Suprapubic skin (tissue), 4 donors: ENCODE results near the gene DTX3L. TPM values are rescaled to one million over a fixed set of nuclear protein-coding genes. Genes with fewer than 3 reads are reported as not detected.

Source experiments
- DNase-seq, 2 donors: peaks; one replicate each; pipeline ENCODE4 v3.0.0-alpha.2; 2019; ENCODE audit warnings: low spot score in 2 of 2
- H3K27ac ChIP-seq: fragments of 200-600 bp; sonication (generic); one replicate; pipeline ENCODE4 v1.5.1; 2019
- H3K27me3 ChIP-seq: fragments of 200-600 bp; sonication (generic); one replicate; pipeline ENCODE4 v1.5.1; 2019
- H3K36me3 ChIP-seq: fragments of 200-600 bp; sonication (generic); one replicate; pipeline ENCODE4 v1.5.1; 2019
- H3K4me1 ChIP-seq: fragments of 200-600 bp; sonication (generic); one replicate; pipeline ENCODE4 v1.5.1; 2019
- H3K4me3 ChIP-seq: fragments of 200-600 bp; sonication (generic); one replicate; pipeline ENCODE4 v1.5.1; 2019; ENCODE audit warnings: mild to moderate bottlenecking
- H3K9me3 ChIP-seq: fragments of 200-600 bp; sonication (generic); one replicate; pipeline ENCODE4 v1.5.1; 2019
- EP300 ChIP-seq: sonication (generic); formaldehyde crosslinking; IDR thresholded peaks from one replicate; pipeline ENCODE4 v1.6.1; 2017; ENCODE audit warnings: antibody characterized with exemption
- POLR2A ChIP-seq, 2 donors: fragments of 450-650 bp; IDR thresholded peaks; one replicate each; pipeline ENCODE4 v1.6.1; 2017; ENCODE audit warnings: antibody characterized with exemption in 2 of 2, mild to moderate bottlenecking in 2 of 2, moderate library complexity in 2 of 2
- POLR2AphosphoS5 ChIP-seq, 3 donors: sonication (generic); formaldehyde crosslinking; IDR thresholded peaks; one replicate each; pipeline ENCODE4 v1.6.1; 2017; ENCODE audit warnings: antibody characterized with exemption in 3 of 3
- WGBS: methylation state at CpG from one replicate; pipeline ENCODE4 v1.1.5; 2018; 5-methylcytosine and 5-hydroxymethylcytosine counted together
- total RNA-seq, 4 donors: library from RNA; depleted of rRNA; stranded (reverse); fragments of >200 nt; gene quantifications; one replicate each; pipeline ENCODE4 v1.1.0, GENCODE V29; 2016
- TF ChIP-seq, protein P1 (sequence below), 2 donors: fragments of 200-600 bp in 1 of 2; fragments of 450-650 bp in 1 of 2; sonication (generic) in 1 of 2; IDR thresholded peaks; one replicate each; pipeline ENCODE4 v1.5.1; 2016 to 2019; ENCODE audit warnings: antibody characterized with exemption in 2 of 2, mild to moderate bottlenecking in 1 of 2, moderate library complexity in 1 of 2

The DTX3L gene
- total RNA-seq, 4 donors from 2014 or later, result 7.6 to 15.3 (median 12.7) TPM

DNA sequence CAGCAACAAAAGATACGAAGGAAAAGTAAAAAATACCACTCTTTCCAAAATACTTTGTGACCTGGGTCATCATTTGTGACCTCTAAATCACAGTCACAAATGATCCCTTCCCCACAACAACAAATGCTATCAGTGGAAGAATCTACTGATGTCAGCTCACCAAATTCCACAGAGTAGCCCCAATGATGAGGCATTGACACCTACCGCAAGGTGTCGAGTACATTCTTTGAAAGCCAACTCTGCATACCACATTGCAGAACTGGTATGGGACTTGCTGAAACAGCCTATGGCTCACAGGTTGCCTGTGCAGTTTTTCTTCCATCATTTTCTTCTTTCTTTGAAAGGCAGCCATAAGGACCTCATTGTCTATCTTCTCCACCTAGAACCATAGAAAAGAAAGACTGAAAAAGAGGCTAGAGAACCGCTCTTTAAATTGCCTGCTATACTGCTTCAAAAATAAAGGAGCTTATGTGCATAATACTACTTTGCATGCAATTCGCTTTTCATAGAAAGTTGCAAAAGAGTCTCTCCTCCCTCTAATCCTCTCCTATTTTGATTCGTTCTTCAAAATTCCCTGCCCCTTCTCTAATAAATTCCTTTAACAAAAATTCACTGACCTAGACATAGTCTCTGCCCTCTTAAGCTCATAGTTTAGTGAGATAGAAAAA lies 28.0 kb upstream of the DTX3L start:
- Histone ChIP-seq H3K27me3 (no peaks in the 10 kb centered on the region), H3K36me3 (peaks cover 75% of the 10 kb centered on the region), H3K9me3 (no peaks in the 10 kb centered on the region), H3K4me1 (no peaks in the 10 kb centered on the region), H3K4me3 (no peak overlapping the region), H3K27ac (no peak overlapping the region)
- DNase-seq, result no peak
- WGBS, result 87% methylated on average over 6 of the region's 6 CpGs
- TF ChIP-seq, protein P1, sequence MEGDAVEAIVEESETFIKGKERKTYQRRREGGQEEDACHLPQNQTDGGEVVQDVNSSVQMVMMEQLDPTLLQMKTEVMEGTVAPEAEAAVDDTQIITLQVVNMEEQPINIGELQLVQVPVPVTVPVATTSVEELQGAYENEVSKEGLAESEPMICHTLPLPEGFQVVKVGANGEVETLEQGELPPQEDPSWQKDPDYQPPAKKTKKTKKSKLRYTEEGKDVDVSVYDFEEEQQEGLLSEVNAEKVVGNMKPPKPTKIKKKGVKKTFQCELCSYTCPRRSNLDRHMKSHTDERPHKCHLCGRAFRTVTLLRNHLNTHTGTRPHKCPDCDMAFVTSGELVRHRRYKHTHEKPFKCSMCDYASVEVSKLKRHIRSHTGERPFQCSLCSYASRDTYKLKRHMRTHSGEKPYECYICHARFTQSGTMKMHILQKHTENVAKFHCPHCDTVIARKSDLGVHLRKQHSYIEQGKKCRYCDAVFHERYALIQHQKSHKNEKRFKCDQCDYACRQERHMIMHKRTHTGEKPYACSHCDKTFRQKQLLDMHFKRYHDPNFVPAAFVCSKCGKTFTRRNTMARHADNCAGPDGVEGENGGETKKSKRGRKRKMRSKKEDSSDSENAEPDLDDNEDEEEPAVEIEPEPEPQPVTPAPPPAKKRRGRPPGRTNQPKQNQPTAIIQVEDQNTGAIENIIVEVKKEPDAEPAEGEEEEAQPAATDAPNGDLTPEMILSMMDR (IDR thresholded peaks at IDR 0.05), result no peak
- no peak for TF ChIP-seq POLR2A (IDR thresholded peaks at IDR 0.05)
- TF ChIP-seq POLR2AphosphoS5 (IDR thresholded peaks at IDR 0.05), result no peak
- TF ChIP-seq EP300, result no peak

- Histone ChIP-seq H3K27ac (no peak overlapping the region), H3K4me1 (no peaks in the 10 kb centered on the region), H3K9me3 (no peaks in the 10 kb centered on the region), H3K27me3 (no peaks in the 10 kb centered on the region), H3K36me3 (peaks cover 73% of the 10 kb centered on the region), H3K4me3 (no peak overlapping the region)
- 81% methylated on average over 3 of the region's 3 CpGs for WGBS
- TF ChIP-seq, protein P1 (IDR thresholded peaks at IDR 0.05), result no peak
- TF ChIP-seq POLR2A (IDR thresholded peaks at IDR 0.05) (no peak), POLR2AphosphoS5 (IDR thresholded peaks at IDR 0.05) (no peak), EP300 (no peak)
- no peak for DNase-seq
These were observed 27.5 kb upstream of the DTX3L start for GRCh38 chr3:122536632-122537001.

DNA sequence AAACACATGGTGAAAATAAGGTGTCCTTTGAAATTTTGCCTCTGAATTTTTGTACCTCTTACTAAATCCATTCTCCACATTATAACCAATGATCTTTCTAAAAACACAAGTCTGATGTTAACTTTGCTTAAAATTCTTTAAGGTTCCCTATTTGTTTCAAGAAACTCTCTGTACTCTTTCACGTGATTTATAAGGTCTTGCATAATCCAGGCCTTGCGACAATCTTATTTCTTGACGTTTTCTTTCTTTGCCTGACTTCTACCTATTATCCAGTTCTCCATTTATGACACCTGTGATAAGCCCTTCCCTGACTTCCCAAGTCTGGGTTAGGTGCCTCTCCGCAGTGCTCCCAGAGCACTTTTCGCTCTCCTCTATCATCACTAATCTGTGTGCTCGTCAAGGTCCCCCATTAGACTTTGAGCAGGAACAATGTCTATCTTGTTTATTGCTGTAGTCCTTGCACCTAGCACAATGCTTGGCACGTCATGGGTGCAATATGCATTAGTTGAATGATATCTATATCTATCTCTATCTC lies 25.1 kb upstream of the DTX3L start:
- no peak overlapping the region for H3K4me3 ChIP-seq
- H3K4me1 ChIP-seq, result no peaks in the 10 kb centered on the region
- DNase-seq, result no peak
- no peak overlapping the region for H3K27ac ChIP-seq
- TF ChIP-seq POLR2A (IDR thresholded peaks at IDR 0.05), result no peak
- TF ChIP-seq POLR2AphosphoS5 (IDR thresholded peaks at IDR 0.05), result no peak
- TF ChIP-seq, protein P1 (IDR thresholded peaks at IDR 0.05), result no peak
- TF ChIP-seq EP300, result no peak
- no peaks in the 10 kb centered on the region for H3K9me3 ChIP-seq
- H3K27me3 ChIP-seq, result no peaks in the 10 kb centered on the region
- H3K36me3 ChIP-seq, result peaks cover 59% of the 10 kb centered on the region
- WGBS, result 88% methylated on average over 7 of the region's 7 CpGs

- Histone ChIP-seq H3K4me3 (no peak overlapping the region), H3K27ac (no peak overlapping the region), H3K27me3 (no peaks in the 10 kb centered on the region), H3K4me1 (no peaks in the 10 kb centered on the region), H3K36me3 (peaks cover 67% of the 10 kb centered on the region), H3K9me3 (no peaks in the 10 kb centered on the region)
- no peak for DNase-seq
- TF ChIP-seq POLR2A (IDR thresholded peaks at IDR 0.05), result no peak
- TF ChIP-seq EP300, result no peak
- TF ChIP-seq POLR2AphosphoS5 (IDR thresholded peaks at IDR 0.05), result no peak
- TF ChIP-seq, protein P1 (IDR thresholded peaks at IDR 0.05), result no peak
- WGBS, result 94% methylated on average over 5 of the region's 5 CpGs
These were observed 18.0 kb upstream of the DTX3L start for GRCh38 chr3:122546151-122546550.

- 71% methylated on average over 3 of the region's 3 CpGs for WGBS
- H3K36me3 ChIP-seq, result peaks cover 76% of the 10 kb centered on the region
- no peaks in the 10 kb centered on the region for H3K4me1 ChIP-seq
These were observed 16.1 kb upstream of the DTX3L start for GRCh38 chr3:122548076-122548475.

More at GRCh38 chr3:122548076-122548475, 16.1 kb upstream of the DTX3L start:
- no peak overlapping the region for H3K27ac ChIP-seq
- no peak for DNase-seq
- H3K4me3 ChIP-seq, result no peak overlapping the region
- TF ChIP-seq POLR2AphosphoS5 (IDR thresholded peaks at IDR 0.05), result no peak
- TF ChIP-seq EP300, result no peak
- TF ChIP-seq POLR2A (IDR thresholded peaks at IDR 0.05), result no peak
- H3K9me3 ChIP-seq, result no peaks in the 10 kb centered on the region
- no peaks in the 10 kb centered on the region for H3K27me3 ChIP-seq
